ENCODE measurements around the gene ERFL.

- TF ChIP-seq CTCF (conservative IDR thresholded peaks at IDR 0.05) (no peak), EZH2 (IDR thresholded peaks at IDR 0.05; ENCODE audit: low read depth) (no peak)
Measured at GRCh38 chr19:41932720-41933332, 4.6 kb upstream of the ERFL start.
